Smooth muscle cell (in vitro differentiated cells): ENCODE data around the gene BTBD3. TPM values are rescaled to one million over a fixed set of nuclear protein-coding genes. Genes with fewer than 3 reads are reported as not detected.

Source experiments
- DNase-seq: peaks from one replicate; lab custom pipeline; 2025; ENCODE audit not compliant: unreplicated experiment; lab: John Stamatoyannopoulos, UW
- H2AFZ ChIP-seq: fragments of 200-600 bp; sonication (generic); 2 replicates; pipeline ENCODE4 v1.6.0; 2016; ENCODE audit warnings: antibody characterized with exemption, low read depth, mild to moderate bottlenecking
- H3F3A ChIP-seq: fragments of 200-600 bp; sonication (generic); 2 replicates; pipeline ENCODE4 v1.6.0; 2017; ENCODE audit warnings: antibody characterized with exemption, low read depth
- H3K27ac ChIP-seq: fragments of 200-600 bp; sonication (generic); 2 replicates; pipeline ENCODE4 v1.5.1; 2016; ENCODE audit warnings: low read depth, mild to moderate bottlenecking
- H3K27me3 ChIP-seq: fragments of 200-600 bp; sonication (generic); 2 replicates; pipeline ENCODE4 v1.6.1; 2016; ENCODE audit warnings: low read depth, mild to moderate bottlenecking
- H3K36me3 ChIP-seq: fragments of 200-600 bp; sonication (generic); 2 replicates; pipeline ENCODE4 v1.5.1; 2016; ENCODE audit warnings: low read depth
- H3K4me1 ChIP-seq: fragments of 200-600 bp; sonication (generic); 2 replicates; pipeline ENCODE4 v1.5.1; 2016; ENCODE audit warnings: low read depth
- H3K4me2 ChIP-seq: fragments of 200-600 bp; sonication (generic); 2 replicates; pipeline ENCODE4 v1.6.0; 2016; ENCODE audit warnings: mild to moderate bottlenecking
- H3K4me3 ChIP-seq: fragments of 200-600 bp; sonication (generic); 2 replicates; pipeline ENCODE4 v1.5.1; 2016; ENCODE audit warnings: mild to moderate bottlenecking
- H3K79me2 ChIP-seq: fragments of 200-600 bp; sonication (generic); 2 replicates; pipeline ENCODE4 v1.6.0; 2016; ENCODE audit warnings: low read depth, mild to moderate bottlenecking
- H3K9ac ChIP-seq: fragments of 200-600 bp; sonication (generic); 2 replicates; pipeline ENCODE4 v1.6.0; 2016; ENCODE audit warnings: low read depth
- H3K9me3 ChIP-seq: fragments of 200-600 bp; sonication (generic); replicated peaks from 2 replicates; pipeline ENCODE4 v1.5.1; 2016; ENCODE audit warnings: low read depth
- H4K20me1 ChIP-seq: fragments of 200-600 bp; sonication (generic); 2 replicates; pipeline ENCODE4 v1.6.0; 2016; ENCODE audit warnings: low read depth
- CTCF ChIP-seq: fragments of 200-600 bp; sonication (generic); IDR thresholded peaks from 2 replicates; pipeline ENCODE4 v1.5.1; 2017; ENCODE audit warnings: borderline replicate concordance, mild to moderate bottlenecking, antibody characterized with exemption; ENCODE audit not compliant: insufficient read depth, poor library complexity, severe bottlenecking
- WGBS: methylation state at CpG from one replicate; pipeline ENCODE4 v1.1.7; 2016; ENCODE audit warnings: low lambda C conversion rate; 5-methylcytosine and 5-hydroxymethylcytosine counted together
- polyA plus RNA-seq: library from polyadenylated mRNA; unstranded; fragments of >200 nt; fragmentation: Nextera tagmentation; extraction: Ambion mirVana; gene quantifications from 2 replicates; pipeline ENCODE4 v1.2.1, GENCODE V29; 2016
- total RNA-seq: library from RNA; depleted of rRNA; stranded (reverse); fragments of >200 nt; gene quantifications from 2 replicates; pipeline ENCODE4 v1.2.3, GENCODE V29; 2014

Gene BTBD3
- total and polyA plus RNA-seq, 2 experiments from 2014 or later: 17.5 to 70.1 TPM

DNA sequence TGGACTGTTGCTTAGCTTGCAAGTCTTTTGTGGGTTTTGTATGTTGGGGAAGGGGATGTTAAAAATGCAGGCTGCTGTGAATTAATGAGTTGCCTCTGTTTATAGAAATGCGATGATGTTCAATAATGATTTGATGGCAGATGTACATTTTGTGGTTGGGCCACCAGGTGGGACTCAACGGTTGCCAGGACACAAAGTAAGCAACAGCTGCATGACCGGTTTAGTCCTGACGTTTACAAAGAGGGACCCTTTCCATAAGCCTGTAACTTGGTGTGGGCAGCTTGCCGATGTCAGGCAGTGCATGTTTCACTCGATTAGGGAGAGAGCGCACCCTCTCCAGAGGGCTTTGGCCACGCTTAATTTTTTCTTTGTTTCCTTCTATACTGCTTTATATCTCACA is 1.3 kb downstream of the BTBD3 start:
- peaks cover 97% of the 10 kb centered on the region for H3K79me2 ChIP-seq
- H3K4me1 ChIP-seq: peaks cover 29% of the 10 kb centered on the region
- TF ChIP-seq CTCF: no peak
- H3K9ac ChIP-seq: peak overlapping the region; percentile 18
- peaks cover 14% of the 10 kb centered on the region for H3F3A ChIP-seq
- H3K27me3 ChIP-seq: no peaks in the 10 kb centered on the region
- peak overlapping the region; percentile 70 for H3K27ac ChIP-seq
- peaks cover 5% of the 10 kb centered on the region for H3K36me3 ChIP-seq
- H3K4me2 ChIP-seq: peak overlapping the region; percentile 79
- peak overlapping the region; percentile 43 for H3K4me3 ChIP-seq
- no peaks in the 10 kb centered on the region for H3K9me3 ChIP-seq
- 64% methylated on average over 8 of the region's 8 CpGs for WGBS
- H2AFZ ChIP-seq: no peak overlapping the region
- no peak for DNase-seq
- peaks cover 58% of the 10 kb centered on the region for H4K20me1 ChIP-seq

DNA sequence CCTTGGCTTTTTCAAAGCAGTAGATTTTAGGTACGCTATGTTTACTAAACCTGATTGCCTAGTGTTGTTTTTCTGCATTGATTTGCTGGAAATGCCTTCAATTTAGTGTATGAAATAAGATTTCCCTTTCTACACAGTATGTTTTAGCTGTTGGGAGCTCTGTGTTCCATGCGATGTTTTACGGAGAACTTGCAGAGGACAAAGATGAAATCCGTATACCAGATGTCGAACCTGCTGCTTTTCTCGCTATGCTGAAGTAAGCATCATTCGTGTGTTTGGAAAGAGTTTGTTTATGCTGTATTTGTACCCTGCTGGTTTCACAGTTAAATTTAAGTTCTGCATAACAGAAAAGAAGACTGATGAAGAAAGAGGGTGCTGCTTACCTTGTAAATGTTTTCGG is 1.9 kb downstream of the BTBD3 start:
- Histone ChIP-seq H3K4me1 (peaks cover 25% of the 10 kb centered on the region), H3K4me2 (peak overlapping the region; percentile 79), H3K79me2 (peaks cover 96% of the 10 kb centered on the region), H3F3A (peaks cover 14% of the 10 kb centered on the region), H3K9ac (no peak overlapping the region), H3K27ac (peak overlapping the region; percentile 70), H2AFZ (no peak overlapping the region), H3K9me3 (no peaks in the 10 kb centered on the region), H4K20me1 (peaks cover 58% of the 10 kb centered on the region), H3K27me3 (no peaks in the 10 kb centered on the region), H3K4me3 (peak overlapping the region; percentile 43), H3K36me3 (peaks cover 5% of the 10 kb centered on the region)
- 91% methylated on average over 8 of the region's 8 CpGs for WGBS
- no peak for TF ChIP-seq CTCF
- no peak for DNase-seq

DNA sequence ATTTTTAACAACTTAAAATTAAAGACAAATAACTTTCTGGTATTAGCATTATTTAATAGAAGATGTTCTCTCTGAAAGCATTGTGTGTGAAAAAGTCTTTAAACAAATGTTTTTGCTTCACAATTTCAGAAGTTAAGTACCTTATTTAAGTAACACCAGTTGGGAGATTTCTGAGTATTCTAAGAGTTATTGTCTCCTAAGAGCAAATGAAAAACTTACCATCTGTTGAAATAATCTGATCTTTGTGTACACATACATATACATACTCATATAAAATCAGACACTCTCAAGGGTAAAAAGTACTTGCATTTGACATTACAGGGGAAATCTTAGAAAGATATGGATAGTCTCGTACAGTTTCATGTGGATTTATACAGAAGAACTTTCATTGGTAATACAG is 2.4 kb downstream of the BTBD3 start:
- no peak for DNase-seq
- Histone ChIP-seq H3K27ac (peak overlapping the region; percentile 42), H3K4me1 (peaks cover 23% of the 10 kb centered on the region), H3F3A (peaks cover 14% of the 10 kb centered on the region), H3K9me3 (no peaks in the 10 kb centered on the region), H2AFZ (no peak overlapping the region), H3K79me2 (peaks cover 96% of the 10 kb centered on the region), H3K27me3 (no peaks in the 10 kb centered on the region), H4K20me1 (peaks cover 58% of the 10 kb centered on the region), H3K4me2 (peak overlapping the region; percentile 79), H3K36me3 (peaks cover 5% of the 10 kb centered on the region), H3K4me3 (peak overlapping the region; percentile 43), H3K9ac (no peak overlapping the region)
- TF ChIP-seq CTCF: no peak
- 94% methylated on average over 1 of the region's 1 CpG for WGBS

- no peak overlapping the region for H3K4me2 ChIP-seq
- WGBS: 95% methylated on average over 6 of the region's 6 CpGs
- no peaks in the 10 kb centered on the region for H3K9me3 ChIP-seq
- H3K36me3 ChIP-seq: peaks cover 5% of the 10 kb centered on the region
- H3F3A ChIP-seq: peaks cover 14% of the 10 kb centered on the region
- H3K27ac ChIP-seq: peak overlapping the region; percentile 0
- no peak overlapping the region for H3K4me3 ChIP-seq
- no peak for TF ChIP-seq CTCF
- no peaks in the 10 kb centered on the region for H3K27me3 ChIP-seq
- H2AFZ ChIP-seq: no peak overlapping the region
- H3K9ac ChIP-seq: no peak overlapping the region
- peaks cover 21% of the 10 kb centered on the region for H3K4me1 ChIP-seq
- H4K20me1 ChIP-seq: peaks cover 52% of the 10 kb centered on the region
- H3K79me2 ChIP-seq: peaks cover 96% of the 10 kb centered on the region
- DNase-seq: no peak
Measured at GRCh38 chr20:11921321-11921720, 3.6 kb downstream of the BTBD3 start.
